Activated naive CD4-positive, alpha-beta T cell (primary cell): ENCODE measurements around the gene IL22RA1.

Source experiments
- DNase-seq, 4 experiments: peaks; one replicate each; lab custom pipeline; 2025; lab: John Stamatoyannopoulos, UW

Gene IL22RA1, protein sequence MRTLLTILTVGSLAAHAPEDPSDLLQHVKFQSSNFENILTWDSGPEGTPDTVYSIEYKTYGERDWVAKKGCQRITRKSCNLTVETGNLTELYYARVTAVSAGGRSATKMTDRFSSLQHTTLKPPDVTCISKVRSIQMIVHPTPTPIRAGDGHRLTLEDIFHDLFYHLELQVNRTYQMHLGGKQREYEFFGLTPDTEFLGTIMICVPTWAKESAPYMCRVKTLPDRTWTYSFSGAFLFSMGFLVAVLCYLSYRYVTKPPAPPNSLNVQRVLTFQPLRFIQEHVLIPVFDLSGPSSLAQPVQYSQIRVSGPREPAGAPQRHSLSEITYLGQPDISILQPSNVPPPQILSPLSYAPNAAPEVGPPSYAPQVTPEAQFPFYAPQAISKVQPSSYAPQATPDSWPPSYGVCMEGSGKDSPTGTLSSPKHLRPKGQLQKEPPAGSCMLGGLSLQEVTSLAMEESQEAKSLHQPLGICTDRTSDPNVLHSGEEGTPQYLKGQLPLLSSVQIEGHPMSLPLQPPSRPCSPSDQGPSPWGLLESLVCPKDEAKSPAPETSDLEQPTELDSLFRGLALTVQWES

DNA sequence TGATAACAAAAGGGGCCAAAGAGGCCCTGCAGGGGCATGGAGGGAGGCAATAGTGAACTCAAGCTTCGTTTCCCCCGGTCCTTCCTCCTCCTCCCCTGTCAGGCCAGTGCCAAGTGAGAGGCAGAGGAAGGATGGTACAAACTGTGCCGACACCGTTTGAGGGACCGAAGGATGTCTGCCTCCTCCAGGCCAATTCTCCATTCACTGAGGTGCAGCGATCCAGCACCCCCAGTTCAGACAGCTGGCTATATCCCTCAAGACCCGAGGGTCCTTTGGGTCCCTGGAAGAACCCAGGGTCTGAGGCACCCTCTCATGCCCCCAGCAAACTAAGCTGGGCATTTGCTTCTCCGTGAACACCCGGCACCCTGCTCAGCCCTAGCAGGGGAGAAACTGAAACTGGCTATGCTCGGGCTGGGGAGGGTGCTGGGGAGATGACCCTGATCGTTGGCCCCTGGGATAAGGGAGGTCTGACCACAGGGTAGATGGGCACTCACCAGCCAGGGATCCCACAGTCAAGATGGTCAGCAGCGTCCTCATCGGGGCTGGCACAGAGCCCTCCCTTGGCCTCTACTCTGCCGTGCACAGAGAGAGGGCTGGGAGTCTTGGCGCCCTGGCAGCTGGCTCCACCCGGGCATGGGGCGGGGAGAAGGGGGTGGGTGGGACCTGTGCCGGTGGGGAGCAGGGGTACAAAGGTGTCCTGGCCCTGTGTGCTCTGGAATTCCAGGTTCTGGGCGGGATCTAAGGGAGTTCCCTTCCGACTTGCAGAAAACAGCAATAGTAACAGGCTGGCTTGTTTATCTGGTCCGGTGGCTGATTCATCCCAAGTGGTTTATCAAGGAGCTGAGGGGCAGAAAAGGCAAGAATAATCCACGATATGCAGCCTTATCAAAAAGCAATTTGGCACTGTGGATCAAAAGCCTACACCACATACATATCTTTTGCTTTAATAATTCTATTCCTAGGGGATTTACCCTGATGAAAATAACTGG is at the start of gene IL22RA1:
Gene IL22RA1 (minus strand): TSS at position 595 of the 989 bp plus-strand sequence. CDS start 58 bp downstream, at position 537.
- DNase-seq: no peak

DNA sequence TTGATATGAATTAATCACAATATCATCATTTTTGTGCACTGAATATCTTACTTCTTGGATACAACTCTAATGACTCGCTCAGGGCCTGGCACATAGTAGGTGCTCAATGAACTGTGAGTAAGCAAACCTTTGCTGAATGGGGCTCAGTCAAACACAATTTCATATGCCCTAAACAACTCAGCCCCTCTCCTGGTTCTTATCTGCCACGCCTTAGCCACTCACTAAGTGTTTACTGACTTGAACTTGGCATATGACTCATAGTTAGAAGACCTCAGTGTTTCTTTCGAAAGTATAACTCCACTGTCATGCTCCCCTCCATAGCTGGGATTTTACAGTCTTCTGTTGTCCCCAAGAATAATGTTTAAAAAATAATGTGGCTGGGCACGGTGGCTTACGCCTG is 48.9 kb upstream of the IL22RA1 start:
- DNase-seq: no peak

DNA sequence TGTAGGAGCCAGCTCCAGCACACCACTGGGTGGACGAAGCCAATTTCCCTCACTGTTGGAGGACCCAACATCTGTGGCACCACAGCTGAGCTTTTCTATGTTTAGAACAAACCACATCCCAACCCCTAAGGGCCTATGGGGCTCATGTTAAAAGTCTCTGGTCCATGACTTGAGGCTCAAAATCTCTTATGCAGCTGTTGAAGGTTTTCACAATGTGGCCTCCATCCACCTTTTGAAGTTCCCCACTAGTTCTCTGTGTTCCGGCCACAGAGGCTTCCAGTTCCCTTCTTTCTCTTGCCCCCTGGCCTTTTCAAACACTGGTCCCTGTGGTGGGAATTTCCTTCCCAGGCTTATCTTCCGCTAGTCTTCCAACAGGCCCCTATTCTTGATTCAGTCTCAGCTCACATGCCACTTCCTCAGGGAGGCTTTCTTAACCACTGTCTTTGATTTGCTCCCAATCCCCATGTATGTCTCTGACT is 48.1 kb upstream of the IL22RA1 start:
- no peak for DNase-seq

GRCh38 chr1:24189528-24189927 is 46.6 kb upstream of the IL22RA1 start:
- no peak for DNase-seq

GRCh38 chr1:24186993-24187790 is 44.3 kb upstream of the IL22RA1 start, which contains the start of gene IFNLR1:
TSS of gene IFNLR1 (minus strand) at chr1:24187289. CDS start at chr1:24187248, 41 bp downstream.
- peak in 3 of 4 experiments; percentile 40 to 44 (median 43) for DNase-seq

GRCh38 chr1:24186711-24186992 is 43.7 kb upstream of the IL22RA1 start:
- no peak for DNase-seq

DNA sequence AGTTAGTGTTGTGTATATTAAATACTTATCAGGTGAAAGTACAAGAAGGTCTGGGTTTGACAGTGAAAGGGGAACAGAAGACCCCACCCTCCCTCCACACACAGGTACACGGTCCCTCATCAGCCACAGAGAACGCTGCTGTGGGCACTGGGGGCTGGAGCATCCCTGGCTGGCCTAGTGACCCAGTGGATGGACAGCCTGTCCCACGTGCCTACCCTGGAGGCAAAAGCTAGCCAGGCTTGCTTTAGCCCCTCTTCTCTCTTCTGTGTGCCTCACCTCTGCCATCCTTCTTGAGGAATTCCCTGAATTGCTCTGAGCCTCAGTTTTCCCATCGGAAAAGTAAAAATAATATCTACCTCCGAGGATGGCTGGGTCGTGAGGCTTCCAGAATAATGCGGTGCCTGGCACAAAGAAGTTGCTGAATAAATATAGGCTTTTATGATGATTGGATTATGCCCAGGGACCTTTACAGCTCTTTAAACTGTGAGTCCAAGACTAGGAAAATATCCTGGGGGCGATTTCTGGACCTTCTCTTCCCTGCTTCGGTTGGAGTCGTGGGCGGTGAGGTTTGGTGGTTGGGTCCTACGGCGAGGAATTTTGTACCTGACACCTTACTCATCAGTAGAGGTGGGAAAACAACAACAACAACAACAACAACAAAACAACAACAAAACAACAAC is 43.2 kb upstream of the IL22RA1 start:
- DNase-seq: no peak

- DNase-seq: no peak
Measured at GRCh38 chr1:24185076-24185475, 42.1 kb upstream of the IL22RA1 start.

- DNase-seq: no peak
Measured at GRCh38 chr1:24182061-24182460, 39.1 kb upstream of the IL22RA1 start.

DNA sequence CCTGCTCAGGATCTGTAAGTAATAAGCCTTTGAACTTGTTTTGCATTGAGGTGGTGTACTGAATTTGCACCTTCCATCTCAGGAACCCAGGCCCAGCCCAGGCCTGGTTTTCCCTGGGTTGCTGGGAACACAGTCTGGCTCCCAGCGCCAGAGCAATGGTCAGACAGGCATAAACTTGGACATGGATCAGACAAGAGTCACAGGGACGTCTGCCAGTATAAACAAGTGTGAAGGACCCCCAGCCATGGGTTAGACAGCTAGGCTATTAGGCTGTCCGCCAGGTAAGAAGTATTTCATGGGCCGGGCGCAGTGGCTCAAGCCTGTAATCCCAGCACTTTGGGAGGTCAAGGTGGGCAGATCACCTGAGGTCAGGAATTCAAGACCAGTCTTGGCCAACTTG is 38.7 kb upstream of the IL22RA1 start:
- no peak for DNase-seq

GRCh38 chr1:24180676-24181075 is 37.7 kb upstream of the IL22RA1 start:
- no peak for DNase-seq

DNA sequence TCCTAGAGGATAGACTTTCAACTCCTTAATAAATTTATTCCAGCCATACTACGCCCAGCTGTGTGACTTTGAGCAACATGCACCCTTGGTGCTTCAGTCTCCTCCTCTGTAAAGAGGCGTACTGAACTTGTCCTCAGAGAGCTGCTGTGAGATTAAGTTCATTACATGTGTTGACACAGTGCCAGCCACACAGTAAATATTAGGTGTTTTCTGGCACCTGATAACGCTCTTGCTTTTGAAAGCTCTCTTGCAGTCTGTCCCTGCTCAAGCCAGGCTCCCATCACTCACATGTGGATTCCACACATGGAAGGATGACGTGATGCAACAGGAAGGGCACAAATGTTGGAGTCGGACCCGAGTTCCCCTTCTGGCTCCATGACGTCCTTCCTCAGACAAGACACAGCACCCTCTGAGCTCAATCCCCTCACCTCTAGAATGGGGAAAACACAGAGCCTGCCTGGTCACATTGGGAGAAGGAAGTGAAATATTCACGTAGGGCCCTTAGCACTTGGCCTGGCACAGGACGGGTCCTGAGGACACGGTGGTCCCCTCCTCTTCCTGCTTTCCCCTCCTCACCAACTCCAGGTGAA is 36.4 kb upstream of the IL22RA1 start:
- no peak for DNase-seq

GRCh38 chr1:24178407-24178806 is 35.5 kb upstream of the IL22RA1 start:
- no peak for DNase-seq

DNA sequence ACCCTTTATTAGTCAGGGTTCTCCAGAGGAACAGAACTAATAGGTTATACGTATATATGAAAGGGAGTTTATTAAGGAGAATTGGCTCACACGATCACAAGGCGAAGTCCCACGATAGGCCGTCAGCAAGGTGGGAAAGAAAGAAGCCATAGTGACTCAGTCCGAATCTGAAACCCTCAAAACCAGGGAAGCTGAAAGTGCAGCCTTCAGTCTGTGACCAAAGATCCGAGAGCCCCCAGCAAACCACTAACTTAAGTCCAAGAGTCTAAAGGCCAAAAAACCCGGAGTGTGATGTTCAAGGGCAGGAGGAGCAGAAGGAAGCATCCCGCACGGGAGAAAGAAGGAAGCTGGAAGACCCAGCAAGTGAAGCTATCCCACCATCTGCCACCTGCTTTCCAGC is 34.2 kb upstream of the IL22RA1 start:
- no peak for DNase-seq

DNA sequence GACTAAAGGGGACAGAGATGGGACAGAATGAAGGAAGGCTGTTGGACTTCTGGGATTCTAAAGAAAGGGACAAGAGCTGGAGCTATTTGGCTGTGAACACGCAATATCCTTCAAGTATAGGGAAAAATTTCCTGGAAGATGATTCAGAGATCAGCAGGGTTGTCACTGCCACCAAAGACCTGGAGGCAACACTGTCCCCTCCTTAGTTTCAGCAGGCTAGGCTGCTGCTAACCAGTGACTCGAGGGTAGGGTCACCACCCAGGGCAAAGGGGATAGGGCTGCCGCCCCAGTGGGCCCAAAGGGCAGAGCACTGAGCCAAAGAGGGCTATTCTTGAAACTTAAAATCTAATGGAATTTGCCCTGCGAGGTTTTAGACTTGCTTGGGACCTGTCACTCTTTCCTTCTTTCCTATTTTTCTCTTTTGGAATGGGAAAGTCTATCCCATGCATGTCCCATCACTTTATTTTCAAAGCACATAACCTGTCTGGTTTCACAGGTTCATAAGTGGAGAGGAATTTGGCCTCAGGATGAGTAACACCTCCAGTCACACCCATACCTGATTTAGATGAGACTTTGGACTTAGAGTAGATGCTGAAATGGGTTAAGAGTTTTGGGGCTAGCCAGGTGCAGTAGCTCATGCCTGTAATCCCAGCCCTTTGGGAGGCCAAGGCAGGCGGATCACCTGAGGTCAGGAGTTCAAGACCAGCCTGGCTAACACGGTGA is 32.3 kb upstream of the IL22RA1 start:
- DNase-seq: no peak

DNA sequence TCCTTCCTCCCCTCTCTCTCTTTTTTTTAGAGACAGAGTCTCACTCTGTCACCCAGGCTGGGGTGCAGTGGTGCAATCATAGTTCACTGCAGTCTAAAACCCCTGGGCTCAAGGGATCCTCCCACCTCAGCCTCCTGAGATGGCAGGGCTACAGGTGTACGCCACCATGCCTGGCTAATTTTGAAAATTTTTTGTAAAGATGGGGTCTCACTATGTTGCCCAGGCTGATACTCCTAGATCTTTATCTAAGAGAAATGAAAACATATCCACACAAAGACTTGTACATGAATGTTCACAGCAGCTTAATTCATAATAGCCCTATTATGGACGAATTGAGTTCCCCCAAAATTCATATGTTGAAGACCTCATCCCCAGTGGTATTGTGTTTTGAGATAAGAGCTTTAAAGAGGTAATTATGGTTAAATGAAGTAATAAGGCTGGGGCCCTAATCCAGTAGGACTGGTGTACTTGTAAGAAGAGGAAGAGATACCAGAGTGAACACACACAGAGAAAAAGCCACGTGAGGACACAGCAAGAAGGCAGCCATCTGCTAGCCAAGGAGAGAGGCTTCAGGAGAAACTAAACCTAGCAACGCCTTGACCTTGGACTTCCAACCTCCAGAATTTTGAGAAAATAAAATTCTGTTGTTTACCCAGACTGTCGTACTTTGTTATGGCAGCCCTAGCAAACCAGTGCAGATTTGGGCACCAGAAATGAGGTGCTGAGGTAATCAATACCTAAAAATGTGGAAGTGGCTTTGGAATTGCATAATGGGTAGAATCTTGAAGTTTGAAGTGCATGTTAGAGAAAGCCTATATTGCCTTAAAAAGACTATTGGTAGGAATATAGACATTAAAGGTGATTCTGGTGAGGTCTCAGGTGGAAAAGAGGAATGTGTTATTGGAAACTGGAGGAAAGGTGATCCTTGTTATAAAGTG is 31.0 kb upstream of the IL22RA1 start:
- no peak for DNase-seq

- DNase-seq: no peak
Measured at GRCh38 chr1:24172598-24172997, 29.7 kb upstream of the IL22RA1 start.

DNA sequence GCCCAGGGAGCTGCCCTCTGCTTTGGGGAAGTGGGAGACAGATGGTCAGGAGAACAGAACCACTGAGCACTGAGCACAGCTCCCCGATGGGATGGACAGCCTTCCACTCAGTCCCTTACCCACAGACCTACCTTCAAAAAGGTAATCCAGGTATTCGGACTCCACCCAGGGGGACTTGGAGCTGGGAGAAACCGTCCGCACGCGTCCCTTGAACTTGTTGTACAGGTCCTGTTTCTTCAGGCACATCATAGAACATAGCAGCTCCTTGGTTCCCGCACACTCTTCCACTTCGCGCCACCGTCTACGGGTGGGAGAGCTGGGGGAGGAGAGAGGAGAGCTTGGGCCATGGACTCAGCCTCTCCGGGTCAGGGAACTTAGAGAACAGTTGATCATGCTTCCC is 26.3 kb upstream of the IL22RA1 start:
- DNase-seq: no peak

DNA sequence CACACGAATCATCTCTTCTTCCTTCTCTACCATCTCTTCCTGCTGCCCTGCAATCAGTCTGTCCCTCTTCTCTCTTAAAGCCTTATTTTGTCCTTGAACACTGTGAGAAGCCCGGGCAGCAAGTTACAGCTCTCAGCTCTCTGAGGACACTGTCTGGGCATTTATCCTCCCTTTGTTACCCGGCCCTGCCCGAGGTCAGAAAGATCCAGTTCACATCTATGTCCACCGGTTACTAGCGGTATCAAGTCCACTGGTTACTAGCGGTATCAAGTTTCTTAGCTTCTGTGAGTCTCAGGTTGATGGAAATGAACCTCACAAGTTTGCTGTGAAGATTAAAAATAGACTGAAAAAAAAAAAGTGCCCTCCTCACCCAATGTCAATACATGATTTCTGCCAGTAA is 25.3 kb upstream of the IL22RA1 start:
- DNase-seq: no peak
